Neural crest cell (in vitro differentiated cells): Measurements from ENCODE around the gene CHAF1B. TPM values are rescaled to one million over a fixed set of nuclear protein-coding genes. Genes with fewer than 3 reads are reported as not detected.

ENCODE experiments used
- DNase-seq: peaks from one replicate; pipeline ENCODE4 v3.0.0; 2021; ENCODE audit warnings: low read depth, mixed read lengths, low spot score
- H3K27ac Mint-ChIP-seq: one replicate; pipeline ENCODE4 v1.8.0; 2021; ENCODE audit warnings: mild to moderate bottlenecking, mixed read lengths; ENCODE audit not compliant: unreplicated experiment
- H3K27me3 Mint-ChIP-seq: 2 replicates; pipeline ENCODE4 v1.8.0; 2021; ENCODE audit warnings: low read depth, mild to moderate bottlenecking, mixed read lengths
- H3K36me3 Mint-ChIP-seq: 2 replicates; pipeline ENCODE4 v1.8.0; 2021; ENCODE audit warnings: low read depth, mild to moderate bottlenecking, mixed read lengths
- H3K4me1 Mint-ChIP-seq: 2 replicates; pipeline ENCODE4 v1.8.0; 2021; ENCODE audit warnings: mixed read lengths
- H3K4me3 Mint-ChIP-seq: one replicate; pipeline ENCODE4 v1.8.0; 2021; ENCODE audit warnings: mild to moderate bottlenecking, mixed read lengths
- H3K9me3 Mint-ChIP-seq: 2 replicates; pipeline ENCODE4 v1.8.0; 2021; ENCODE audit warnings: mixed read lengths
- CTCF ChIP-seq: fragments of 200-600 bp; sonication (generic); conservative IDR thresholded peaks from 2 replicates; pipeline ENCODE4 v1.5.0; 2021; ENCODE audit warnings: antibody characterized with exemption, mild to moderate bottlenecking
- total RNA-seq: library from RNA; stranded (reverse); gene quantifications from 2 replicates; pipeline ENCODE4 v1.2.1, GENCODE V29; 2021

Gene CHAF1B
- total RNA-seq, 1 donor from 2014 or later, result 32.3 TPM

GRCh38 chr21:36424592-36424991 is 39.4 kb downstream of the CHAF1B start:
- Mint-ChIP-seq H3K36me3 (peaks cover 3% of the 10 kb centered on the region), H3K27me3 (no peaks in the 10 kb centered on the region), H3K4me3 (no peak overlapping the region), H3K4me1 (peaks cover 14% of the 10 kb centered on the region), H3K27ac (no peak overlapping the region), H3K9me3 (no peaks in the 10 kb centered on the region)
- no peak for DNase-seq
- no peak for TF ChIP-seq CTCF

GRCh38 chr21:36425286-36425685 is 40.1 kb downstream of the CHAF1B start:
- H3K9me3 Mint-ChIP-seq, result no peaks in the 10 kb centered on the region
- H3K27ac Mint-ChIP-seq, result no peak overlapping the region
- no peak overlapping the region for H3K4me3 Mint-ChIP-seq

GRCh38 chr21:36427502-36427901 is 42.3 kb downstream of the CHAF1B start:
- H3K9me3 Mint-ChIP-seq, result no peaks in the 10 kb centered on the region
- H3K27me3 Mint-ChIP-seq, result no peaks in the 10 kb centered on the region
- H3K27ac Mint-ChIP-seq, result no peak overlapping the region
- H3K4me1 Mint-ChIP-seq, result peaks cover 13% of the 10 kb centered on the region
- TF ChIP-seq CTCF, result no peak
- DNase-seq, result no peak
- no peak overlapping the region for H3K4me3 Mint-ChIP-seq
- no peaks in the 10 kb centered on the region for H3K36me3 Mint-ChIP-seq

More at GRCh38 chr21:36425286-36425685, 40.1 kb downstream of the CHAF1B start:
- no peak for TF ChIP-seq CTCF
- H3K36me3 Mint-ChIP-seq, result no peaks in the 10 kb centered on the region
- no peaks in the 10 kb centered on the region for H3K27me3 Mint-ChIP-seq
- peaks cover 14% of the 10 kb centered on the region for H3K4me1 Mint-ChIP-seq
- no peak for DNase-seq

GRCh38 chr21:36428761-36429432 is 43.7 kb downstream of the CHAF1B start:
- peaks cover 13% of the 10 kb centered on the region for H3K4me1 Mint-ChIP-seq
- H3K27ac Mint-ChIP-seq, result peak overlapping the region; percentile 38
- TF ChIP-seq CTCF, result no peak
- no peaks in the 10 kb centered on the region for H3K27me3 Mint-ChIP-seq
- no peaks in the 10 kb centered on the region for H3K36me3 Mint-ChIP-seq
- H3K4me3 Mint-ChIP-seq, result no peak overlapping the region
- no peak for DNase-seq
- no peaks in the 10 kb centered on the region for H3K9me3 Mint-ChIP-seq

GRCh38 chr21:36429947-36430546 is 44.9 kb downstream of the CHAF1B start:
- Mint-ChIP-seq H3K4me3 (no peak overlapping the region), H3K27ac (no peak overlapping the region), H3K27me3 (no peaks in the 10 kb centered on the region), H3K36me3 (no peaks in the 10 kb centered on the region), H3K4me1 (peaks cover 22% of the 10 kb centered on the region), H3K9me3 (no peaks in the 10 kb centered on the region)
- peak; percentile 23 for TF ChIP-seq CTCF
- no peak for DNase-seq
